Activated CD4-positive, CD25-positive, alpha-beta regulatory T cell (primary cell): ENCODE data around the gene OR2T8.

Experiments
- DNase-seq, 4 experiments: peaks; one replicate each; lab custom pipeline; 2025; lab: John Stamatoyannopoulos, UW

The OR2T8 gene

GRCh38 chr1:247919952-247920351 is at the start of gene OR2T8:
Gene OR2T8 (plus strand): TSS chr1:247920252. CDS start chr1:247921018, 766 bp downstream.
- no peak for DNase-seq

- DNase-seq, result no peak
Observed at GRCh38 chr1:247883346-247883745, 36.7 kb upstream of the OR2T8 start.

- DNase-seq, result no peak
Observed at GRCh38 chr1:247884797-247885413, 35.1 kb upstream of the OR2T8 start.

GRCh38 chr1:247895163-247895637 is 24.9 kb upstream of the OR2T8 start, which contains the start of gene OR2W3:
Gene OR2W3 (plus strand): TSS chr1:247895587. CDS start chr1:247895587, 0 bp downstream.
- DNase-seq, result no peak

- no peak for DNase-seq
Observed at GRCh38 chr1:247895976-247896375, 24.1 kb upstream of the OR2T8 start.

GRCh38 chr1:247904122-247904521 is 15.9 kb upstream of the OR2T8 start:
- DNase-seq, result no peak

- DNase-seq, result no peak
Observed at GRCh38 chr1:247905181-247905580, 14.9 kb upstream of the OR2T8 start.

GRCh38 chr1:247905910-247906503 is 14.0 kb upstream of the OR2T8 start:
- no peak for DNase-seq

- no peak for DNase-seq
Observed at GRCh38 chr1:247906504-247907047, 13.5 kb upstream of the OR2T8 start.

GRCh38 chr1:247908766-247909165 is 11.3 kb upstream of the OR2T8 start:
- no peak for DNase-seq

GRCh38 chr1:247913786-247914185 is 6.3 kb upstream of the OR2T8 start:
- DNase-seq, result no peak

- no peak for DNase-seq
Observed at GRCh38 chr1:247914941-247915662, 5.0 kb upstream of the OR2T8 start.

- no peak for DNase-seq
Observed at GRCh38 chr1:247923941-247924340, 3.9 kb downstream of the OR2T8 start.

- no peak for DNase-seq
Observed at GRCh38 chr1:247924868-247925267, 4.8 kb downstream of the OR2T8 start, which contains the start of gene OR2AJ1. Gene OR2AJ1 (plus strand): TSS chr1:247924889. CDS start chr1:247933769, 8,880 bp downstream.

- DNase-seq, result no peak
Observed at GRCh38 chr1:247933989-247934388, 13.9 kb downstream of the OR2T8 start.

GRCh38 chr1:247935781-247936180 is 15.7 kb downstream of the OR2T8 start:
- no peak for DNase-seq

- no peak for DNase-seq
Observed at GRCh38 chr1:247936415-247936814, 16.4 kb downstream of the OR2T8 start.

GRCh38 chr1:247936965-247937734 is 17.1 kb downstream of the OR2T8 start:
- DNase-seq, result peak; percentile 14 to 81 (median 40)

- DNase-seq, result no peak
Observed at GRCh38 chr1:247942624-247943023, 22.6 kb downstream of the OR2T8 start.

- DNase-seq, result no peak
Observed at GRCh38 chr1:247948558-247948957, 28.5 kb downstream of the OR2T8 start, which contains the start of gene OR2L8. Gene OR2L8 (plus strand): TSS chr1:247948858. CDS start chr1:247948858, 0 bp downstream.

GRCh38 chr1:247953408-247953807 is 33.4 kb downstream of the OR2T8 start:
- DNase-seq, result no peak

GRCh38 chr1:247961791-247962190 is 41.7 kb downstream of the OR2T8 start:
- no peak for DNase-seq
